A549 (cell line): ENCODE measurements around the gene RELN.

Experiments
- CEBPB ChIP-seq, 2 experiments: fragments of >200 bp in 1 of 2; sonication (Bioruptor Twin) in 1 of 2; formaldehyde crosslinking in 1 of 2; IDR thresholded peaks; 2 replicates each; pipeline ENCODE4 v1.6.1; 2012 to 2016
- POLR2A ChIP-seq: IDR thresholded peaks from 2 replicates; pipeline ENCODE4 v1.6.1; 2012; ENCODE audit warnings: mild to moderate bottlenecking, low read length
- POLR2AphosphoS2 ChIP-seq: conservative IDR thresholded peaks from 2 replicates; pipeline ENCODE4 v1.6.1; 2012; ENCODE audit warnings: low read length, improper control_type of control experiment, inconsistent platforms
- RAD21 ChIP-seq, 2 experiments: fragments of >200 bp in 1 of 2; sonication (Bioruptor Twin) in 1 of 2; formaldehyde crosslinking in 1 of 2; IDR thresholded peaks in 1 of 2; conservative IDR thresholded peaks in 1 of 2; 2 replicates in 1 of 2; 3 replicates in 1 of 2; pipeline ENCODE4 v1.6.1; 2012 to 2018; ENCODE audit warnings: inconsistent platforms in 1 of 2
- SREBF2 ChIP-seq: fragments of 450-650 bp; IDR thresholded peaks from 2 replicates; pipeline ENCODE4 v1.6.1; 2014; ENCODE audit warnings: mild to moderate bottlenecking, moderate library complexity
- ZNF302 ChIP-seq: fragments of 250-450 bp; sonication (Bioruptor Pico); IDR thresholded peaks from 2 replicates; pipeline ENCODE4 v1.9.0; 2021; ENCODE audit warnings: inconsistent platforms, mild to moderate bottlenecking, moderate library complexity
- TF ChIP-seq, protein P1 (sequence below): fragments of >200 bp; sonication (Bioruptor Twin); formaldehyde crosslinking; IDR thresholded peaks from 3 replicates; pipeline ENCODE4 v1.5.1; 2016

DNA sequence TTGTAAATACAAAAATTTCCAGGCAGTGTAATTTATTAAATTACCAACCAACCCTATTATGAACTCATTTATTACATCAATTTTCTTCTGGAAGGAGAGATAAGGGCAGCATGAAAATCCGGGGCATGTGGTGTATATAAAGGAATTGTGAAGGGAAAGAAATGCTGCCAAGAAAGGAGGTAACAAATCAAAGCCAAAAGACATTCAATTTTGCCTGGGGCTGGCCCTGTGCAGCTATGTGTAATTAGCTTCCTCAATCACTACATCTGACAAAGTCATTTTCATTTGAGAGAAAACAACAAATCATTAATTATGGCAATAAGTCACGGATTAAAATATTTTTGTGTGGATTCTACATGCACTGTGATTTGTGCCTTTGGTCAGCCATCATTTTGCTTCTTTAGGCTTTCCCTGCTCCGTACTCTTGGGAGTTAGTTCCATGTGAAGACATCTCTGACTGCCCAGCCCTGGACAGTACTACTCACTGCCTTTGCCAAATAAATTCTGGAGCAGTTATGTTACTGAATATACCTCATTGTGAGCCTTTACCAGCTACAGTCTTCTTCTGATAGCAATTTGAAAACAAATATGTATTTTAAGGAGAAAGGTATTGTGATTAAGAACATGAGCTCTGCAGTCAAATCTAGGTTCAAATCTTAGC is 191.7 kb downstream of the RELN start:
- TF ChIP-seq ZNF302 (CRISPR knock-in tag) (no peak), RAD21 (conservative IDR thresholded peaks at IDR 0.05 in 1 of 2, IDR thresholded peaks at IDR 0.05 in 1 of 2) (no peak), CEBPB (IDR thresholded peaks at IDR 0.05) (no peak), POLR2A (no peak), POLR2AphosphoS2 (no peak), SREBF2 (no peak)
- TF ChIP-seq, protein P1, sequence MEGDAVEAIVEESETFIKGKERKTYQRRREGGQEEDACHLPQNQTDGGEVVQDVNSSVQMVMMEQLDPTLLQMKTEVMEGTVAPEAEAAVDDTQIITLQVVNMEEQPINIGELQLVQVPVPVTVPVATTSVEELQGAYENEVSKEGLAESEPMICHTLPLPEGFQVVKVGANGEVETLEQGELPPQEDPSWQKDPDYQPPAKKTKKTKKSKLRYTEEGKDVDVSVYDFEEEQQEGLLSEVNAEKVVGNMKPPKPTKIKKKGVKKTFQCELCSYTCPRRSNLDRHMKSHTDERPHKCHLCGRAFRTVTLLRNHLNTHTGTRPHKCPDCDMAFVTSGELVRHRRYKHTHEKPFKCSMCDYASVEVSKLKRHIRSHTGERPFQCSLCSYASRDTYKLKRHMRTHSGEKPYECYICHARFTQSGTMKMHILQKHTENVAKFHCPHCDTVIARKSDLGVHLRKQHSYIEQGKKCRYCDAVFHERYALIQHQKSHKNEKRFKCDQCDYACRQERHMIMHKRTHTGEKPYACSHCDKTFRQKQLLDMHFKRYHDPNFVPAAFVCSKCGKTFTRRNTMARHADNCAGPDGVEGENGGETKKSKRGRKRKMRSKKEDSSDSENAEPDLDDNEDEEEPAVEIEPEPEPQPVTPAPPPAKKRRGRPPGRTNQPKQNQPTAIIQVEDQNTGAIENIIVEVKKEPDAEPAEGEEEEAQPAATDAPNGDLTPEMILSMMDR = no peak
